H1 (cell line): ENCODE measurements around the gene MAGOH.

Experiments used
- BRCA1 ChIP-seq: IDR thresholded peaks from 2 replicates; pipeline ENCODE4 v1.6.1; 2012; ENCODE audit warnings: low read depth, low read length, improper control_type of control experiment
- TAF1 ChIP-seq: IDR thresholded peaks from 2 replicates; pipeline ENCODE4 v1.6.1; 2011; ENCODE audit warnings: mild to moderate bottlenecking, low read depth, low read length

- TF ChIP-seq BRCA1 (no peak), TAF1 (no peak)
Observed at GRCh38 chr1:53270107-53270506, 31.8 kb upstream of the MAGOH start.
